Measurements from ENCODE around the gene ATG14. TPM values are rescaled to one million over a fixed set of nuclear protein-coding genes. Genes with fewer than 3 reads are reported as not detected.

The ATG14 gene, protein sequence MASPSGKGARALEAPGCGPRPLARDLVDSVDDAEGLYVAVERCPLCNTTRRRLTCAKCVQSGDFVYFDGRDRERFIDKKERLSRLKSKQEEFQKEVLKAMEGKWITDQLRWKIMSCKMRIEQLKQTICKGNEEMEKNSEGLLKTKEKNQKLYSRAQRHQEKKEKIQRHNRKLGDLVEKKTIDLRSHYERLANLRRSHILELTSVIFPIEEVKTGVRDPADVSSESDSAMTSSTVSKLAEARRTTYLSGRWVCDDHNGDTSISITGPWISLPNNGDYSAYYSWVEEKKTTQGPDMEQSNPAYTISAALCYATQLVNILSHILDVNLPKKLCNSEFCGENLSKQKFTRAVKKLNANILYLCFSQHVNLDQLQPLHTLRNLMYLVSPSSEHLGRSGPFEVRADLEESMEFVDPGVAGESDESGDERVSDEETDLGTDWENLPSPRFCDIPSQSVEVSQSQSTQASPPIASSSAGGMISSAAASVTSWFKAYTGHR
- 15.6 and 17.5 TPM in 2 replicates for total RNA-seq

DNA sequence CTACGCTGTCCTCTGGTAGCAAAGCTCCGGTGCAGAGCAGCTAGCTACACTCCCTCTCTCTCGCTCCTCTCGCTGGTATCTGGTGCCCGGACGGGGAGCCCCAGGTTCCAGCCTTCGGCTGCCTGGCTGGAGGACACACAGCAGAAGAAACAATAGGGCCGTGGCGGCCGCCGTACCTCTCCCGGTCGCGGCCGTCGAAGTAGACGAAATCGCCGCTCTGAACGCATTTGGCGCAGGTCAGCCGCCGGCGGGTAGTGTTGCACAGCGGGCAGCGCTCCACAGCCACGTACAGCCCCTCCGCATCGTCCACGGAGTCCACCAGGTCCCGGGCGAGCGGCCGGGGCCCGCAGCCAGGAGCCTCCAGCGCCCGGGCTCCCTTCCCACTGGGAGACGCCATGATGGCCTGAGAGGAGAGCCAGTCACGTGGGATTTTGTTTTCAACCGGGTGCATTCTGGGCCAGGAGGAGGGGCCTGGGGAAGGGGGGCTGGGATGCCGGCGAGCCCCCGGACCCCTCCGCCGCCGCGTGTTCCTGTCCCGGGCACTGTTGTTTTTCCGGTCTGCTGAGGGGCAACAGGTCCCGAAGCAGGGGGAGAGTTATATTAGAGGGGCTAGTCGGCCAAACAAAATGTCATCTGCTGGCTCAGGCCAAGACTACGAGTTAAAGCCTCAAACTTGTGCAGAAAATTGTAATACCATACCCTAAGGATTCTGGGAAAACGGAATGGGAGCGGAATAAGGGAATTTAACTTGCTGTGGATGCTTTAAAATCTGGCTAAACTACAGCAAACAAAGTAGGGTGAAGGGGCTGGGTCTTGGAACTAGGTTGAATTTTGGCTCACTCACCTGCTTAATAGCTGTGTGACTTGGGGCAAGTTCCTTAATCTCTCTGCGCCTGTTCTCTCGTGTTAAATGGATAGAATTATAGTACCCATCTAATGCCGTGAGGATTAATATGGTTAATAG is at the start of gene ATG14:
Gene ATG14, minus strand, starts transcription at position 405 of the 964 bp plus-strand sequence. Its CDS starts 8 bp downstream, at position 397.

DNA sequence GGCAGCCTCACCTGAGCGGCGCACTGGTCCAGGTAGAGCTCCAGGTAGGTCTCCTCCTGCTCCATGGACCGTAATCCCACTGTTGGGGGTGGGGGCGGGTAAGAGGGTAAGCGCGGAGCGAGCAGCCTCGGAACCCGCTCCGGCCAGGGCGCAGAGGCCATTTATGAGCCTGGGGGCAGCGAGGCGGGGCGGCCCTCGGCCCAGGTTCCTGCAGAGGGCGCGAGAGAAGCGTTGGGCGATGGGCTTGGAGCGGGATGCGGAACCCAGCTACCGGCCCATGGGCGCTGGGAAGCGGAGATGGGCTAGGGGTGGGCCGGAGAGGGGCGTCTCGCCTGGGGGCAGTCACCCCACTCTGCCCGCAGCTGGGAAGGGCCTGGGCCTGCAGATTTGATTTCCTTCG is 28.8 kb upstream of the ATG14 start, which contains the start of gene TBPL2:
Gene TBPL2, minus strand, starts transcription at position 232 of the 400 bp plus-strand sequence. Its CDS starts 167 bp downstream, at position 65.

Other genes with a start within 250 kb of the ATG14 start
- 2.8 and 10.2 TPM in 2 replicates for gene DLGAP5, start 220.2 kb downstream of the ATG14 start, total RNA-seq
- 20.6 and 26.7 TPM in 2 replicates for gene FBXO34, start 140.4 kb downstream of the ATG14 start, total RNA-seq
- gene TBPL2, start 28.8 kb upstream of the ATG14 start, total RNA-seq: not detected in 2 replicates
- gene KTN1, start 168.4 kb upstream of the ATG14 start, total RNA-seq: 105 and 124 TPM in 2 replicates